GM21381 (cell line): ENCODE data around the gene FUCA2.

Experiments
- ATAC-seq: cut with Tn5 transposase; IDR thresholded peaks from one replicate; pipeline ENCODE4 v1.9.1; 2021; ENCODE audit warnings: mild to moderate bottlenecking, moderate library complexity; ENCODE audit not compliant: unreplicated experiment

Gene FUCA2, protein sequence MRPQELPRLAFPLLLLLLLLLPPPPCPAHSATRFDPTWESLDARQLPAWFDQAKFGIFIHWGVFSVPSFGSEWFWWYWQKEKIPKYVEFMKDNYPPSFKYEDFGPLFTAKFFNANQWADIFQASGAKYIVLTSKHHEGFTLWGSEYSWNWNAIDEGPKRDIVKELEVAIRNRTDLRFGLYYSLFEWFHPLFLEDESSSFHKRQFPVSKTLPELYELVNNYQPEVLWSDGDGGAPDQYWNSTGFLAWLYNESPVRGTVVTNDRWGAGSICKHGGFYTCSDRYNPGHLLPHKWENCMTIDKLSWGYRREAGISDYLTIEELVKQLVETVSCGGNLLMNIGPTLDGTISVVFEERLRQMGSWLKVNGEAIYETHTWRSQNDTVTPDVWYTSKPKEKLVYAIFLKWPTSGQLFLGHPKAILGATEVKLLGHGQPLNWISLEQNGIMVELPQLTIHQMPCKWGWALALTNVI

DNA sequence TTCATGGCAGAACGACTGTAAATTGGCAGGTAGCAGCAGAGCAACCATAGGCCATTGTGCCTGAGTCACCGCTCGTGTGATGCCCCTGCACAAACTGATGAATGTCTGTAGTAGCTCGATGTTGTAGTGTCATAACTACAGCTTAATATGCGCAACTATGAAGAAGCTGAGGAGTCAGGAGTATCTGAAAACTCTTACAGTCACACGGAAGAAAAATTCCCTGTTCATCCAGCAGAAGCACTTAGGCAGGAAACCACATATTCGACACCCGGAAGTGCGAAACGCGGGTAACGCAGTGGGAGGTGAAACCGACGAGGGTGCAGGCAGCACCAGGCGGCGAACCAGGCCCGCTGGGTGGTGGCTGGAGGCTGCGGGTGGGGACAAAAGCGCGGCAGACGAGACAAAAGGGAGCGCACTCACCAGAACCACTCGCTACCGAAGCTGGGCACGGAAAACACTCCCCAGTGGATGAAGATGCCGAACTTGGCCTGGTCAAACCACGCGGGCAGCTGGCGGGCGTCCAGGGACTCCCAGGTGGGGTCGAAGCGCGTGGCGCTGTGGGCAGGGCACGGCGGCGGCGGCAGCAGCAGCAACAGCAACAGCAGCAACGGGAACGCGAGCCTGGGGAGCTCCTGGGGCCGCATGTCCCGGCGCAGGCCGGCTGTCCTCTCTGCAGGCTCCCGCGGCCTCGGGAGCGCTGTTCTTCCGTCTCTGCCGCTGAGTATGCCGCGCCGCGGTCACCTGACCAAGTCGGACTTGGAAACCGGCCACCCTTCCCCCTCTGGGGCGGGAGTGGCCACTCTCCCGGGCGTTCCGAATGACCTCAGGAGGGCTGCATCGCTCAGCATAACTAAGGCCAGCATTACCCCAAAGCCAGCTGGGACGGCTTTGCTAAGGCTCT lies at the start of gene FUCA2:
Gene FUCA2, minus strand, starts transcription at position 730 of the 901 bp plus-strand sequence. Its CDS starts 86 bp downstream, at position 644.
- peak; percentile 61 for ATAC-seq

DNA sequence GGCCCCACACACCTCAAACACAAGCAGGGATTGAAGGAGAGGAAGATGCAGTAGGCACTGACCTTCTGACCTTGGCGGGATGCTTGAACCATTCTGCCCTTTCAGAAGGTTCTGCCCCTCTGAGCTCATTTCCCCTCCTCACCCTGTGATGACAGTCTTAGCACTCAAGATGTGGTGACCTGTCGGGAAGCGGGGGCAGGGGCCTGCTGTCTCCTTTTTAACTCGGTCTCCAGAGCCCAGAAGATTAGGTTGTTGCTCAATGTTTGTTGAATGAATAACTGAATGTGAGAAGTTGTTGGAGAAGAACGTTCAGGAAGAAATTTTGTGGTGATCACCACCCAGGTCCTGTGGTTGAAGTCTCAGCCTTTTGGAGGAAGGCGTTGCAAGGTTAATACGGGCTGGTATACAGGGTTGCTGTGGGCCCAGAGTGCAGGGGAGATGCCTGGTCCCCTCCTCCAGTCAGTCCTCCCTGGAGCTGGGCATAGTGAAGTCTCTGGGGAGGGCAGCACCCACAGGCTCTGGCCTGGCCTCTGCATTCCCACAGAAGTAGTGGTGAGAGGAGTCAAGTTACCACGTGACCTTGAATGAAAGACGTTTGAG lies 49.7 kb upstream of the FUCA2 start:
- no peak for ATAC-seq

DNA sequence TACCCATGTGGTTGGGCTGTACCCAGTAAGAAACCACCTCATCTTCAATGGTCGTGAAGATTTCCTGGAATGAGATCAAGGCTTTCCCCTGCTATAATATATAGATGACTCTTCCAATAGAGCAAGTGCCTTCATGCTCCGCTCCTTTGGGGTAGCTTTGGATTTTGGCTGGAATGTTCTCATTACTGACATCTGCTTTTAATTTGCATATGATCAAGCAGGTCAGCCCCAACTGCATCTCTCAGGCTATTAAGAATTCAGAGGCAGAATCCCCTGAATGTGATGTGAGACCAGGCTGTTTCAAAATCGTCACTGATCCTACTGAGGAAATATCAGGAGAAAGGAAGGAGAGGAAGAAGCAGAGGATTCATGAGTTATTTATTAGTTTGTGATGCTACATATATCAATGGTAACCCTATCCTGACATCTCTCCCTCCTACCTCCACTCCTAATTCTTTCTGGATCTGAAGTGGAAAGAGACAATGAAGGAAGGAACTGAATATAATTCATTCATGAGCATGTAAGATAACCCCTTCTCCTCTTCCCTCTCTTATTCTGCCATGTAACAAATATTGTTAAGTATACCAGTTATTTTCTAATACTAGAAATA lies 47.6 kb upstream of the FUCA2 start:
- no peak for ATAC-seq

GRCh38 chr6:143556529-143556928 lies 45.0 kb upstream of the FUCA2 start:
- no peak for ATAC-seq

DNA sequence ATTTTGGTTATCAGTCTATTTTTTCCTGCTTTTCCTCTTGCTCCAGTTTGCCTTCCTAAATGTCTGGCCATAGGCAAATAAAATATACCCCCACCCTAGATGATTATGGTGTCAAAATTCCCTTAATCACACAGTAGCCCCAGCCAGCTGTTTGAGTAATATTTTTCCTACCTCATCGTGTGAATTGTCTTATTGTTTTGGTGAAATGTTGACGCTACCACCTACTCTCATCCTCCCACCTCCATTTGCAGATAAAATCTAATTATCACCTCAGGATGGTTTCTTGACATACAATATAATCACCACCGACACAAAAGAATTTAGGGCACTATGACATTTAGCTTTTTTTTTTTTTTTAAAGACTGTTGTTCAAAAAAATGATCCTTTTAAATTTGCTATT lies 44.1 kb upstream of the FUCA2 start:
- ATAC-seq = no peak

DNA sequence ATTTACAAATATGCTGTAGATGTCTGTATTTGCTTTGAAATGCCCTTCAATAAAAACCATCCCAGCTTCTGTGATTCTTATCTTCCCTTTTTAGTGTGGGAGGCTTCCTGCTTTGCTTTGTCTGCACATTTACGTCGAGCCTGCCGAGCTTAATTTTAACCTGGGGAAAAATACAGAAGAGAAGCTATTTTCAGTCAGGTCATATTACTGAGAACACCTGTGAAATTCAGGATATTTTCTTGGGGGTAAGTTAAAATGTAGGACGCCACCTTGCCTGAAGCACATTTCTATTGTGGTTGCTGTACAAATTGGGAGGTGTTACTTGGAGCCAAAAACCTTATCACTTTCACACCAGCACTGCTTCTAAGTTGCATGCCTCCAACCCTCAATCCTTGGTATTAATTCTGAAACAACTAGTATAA lies 43.6 kb upstream of the FUCA2 start:
- no peak for ATAC-seq

- no peak for ATAC-seq
Observed at GRCh38 chr6:143553337-143553736, 41.8 kb upstream of the FUCA2 start.

DNA sequence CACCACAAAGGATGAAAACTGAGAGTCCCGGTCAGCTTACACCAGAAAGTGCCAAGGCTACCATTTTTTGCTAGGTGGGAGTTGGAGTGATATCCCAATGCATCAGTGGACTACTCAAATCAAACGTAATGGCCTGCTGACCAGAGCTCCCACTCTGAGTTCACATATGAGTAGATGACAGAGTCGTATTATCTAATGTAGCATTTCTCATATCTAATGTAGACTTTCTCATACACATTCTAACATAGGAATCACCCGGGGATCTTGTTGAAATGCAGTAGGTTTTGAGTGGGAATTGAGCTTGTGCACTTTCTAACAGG lies 38.4 kb upstream of the FUCA2 start:
- no peak for ATAC-seq

GRCh38 chr6:143549221-143549948 lies 37.9 kb upstream of the FUCA2 start:
- ATAC-seq = peak; percentile 60

DNA sequence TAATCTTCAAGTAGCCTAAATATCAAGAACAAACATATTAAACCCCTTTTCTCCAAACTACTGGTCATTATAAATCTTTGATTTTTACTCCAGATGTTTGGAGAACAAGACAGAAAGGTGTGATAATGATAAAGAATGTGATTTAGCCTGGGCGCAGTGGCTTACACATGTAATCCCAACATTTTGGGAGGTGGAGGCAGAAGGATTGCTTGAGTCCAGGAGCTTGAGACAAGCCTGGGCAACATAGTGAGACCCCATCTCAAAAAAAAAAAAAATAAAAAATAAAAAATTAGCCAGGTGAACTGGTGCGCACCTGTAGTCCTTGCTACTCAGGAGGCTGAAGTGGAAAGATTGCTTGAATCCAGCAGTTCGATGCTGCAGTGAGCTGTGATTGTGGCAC lies 35.1 kb upstream of the FUCA2 start:
- ATAC-seq = no peak

GRCh38 chr6:143545976-143546547 lies 34.5 kb upstream of the FUCA2 start:
- no peak for ATAC-seq

DNA sequence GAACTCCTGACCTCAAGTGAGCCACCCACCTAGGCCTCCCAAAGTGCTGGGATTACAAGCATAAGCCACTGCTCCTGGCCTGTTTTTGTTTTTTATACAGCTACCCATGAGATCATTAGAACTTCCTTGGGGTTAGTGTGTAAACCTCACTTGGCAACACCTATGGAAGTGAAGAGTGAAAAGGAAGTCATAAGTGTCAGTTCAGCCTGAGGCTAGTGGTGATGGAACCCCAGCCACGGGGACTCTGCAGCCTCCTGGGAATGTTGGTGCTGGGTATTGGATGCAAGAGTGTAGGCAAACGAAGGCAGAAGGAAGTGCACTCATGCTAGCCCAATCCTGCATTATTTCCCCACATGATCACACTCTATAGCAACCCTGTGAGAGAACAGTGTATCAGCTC lies 33.6 kb upstream of the FUCA2 start:
- no peak for ATAC-seq

- no peak for ATAC-seq
Observed at GRCh38 chr6:143544011-143544696, 32.6 kb upstream of the FUCA2 start.

- ATAC-seq = no peak
Observed at GRCh38 chr6:143543435-143543834, 31.9 kb upstream of the FUCA2 start.

DNA sequence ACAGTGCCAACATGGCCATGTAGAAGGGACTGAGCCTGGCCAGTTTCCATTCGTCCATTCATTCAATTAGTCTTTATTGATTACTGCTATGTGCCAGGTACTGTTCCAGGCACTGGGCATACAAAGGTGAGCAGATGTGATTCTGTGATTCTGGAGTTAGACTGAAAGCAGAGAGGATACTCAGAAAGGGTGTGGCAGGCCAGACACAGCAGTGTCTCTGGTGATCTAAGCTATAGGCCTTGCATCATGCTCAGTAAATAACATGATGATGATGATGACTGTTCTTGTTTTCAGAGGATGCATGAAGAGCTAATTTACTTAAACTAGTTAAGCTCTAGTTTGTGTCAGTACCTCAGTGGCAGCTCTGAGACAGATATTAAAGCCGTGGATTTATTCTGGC lies 31.4 kb upstream of the FUCA2 start:
- ATAC-seq = no peak

- ATAC-seq = no peak
Observed at GRCh38 chr6:143540192-143540591, 28.7 kb upstream of the FUCA2 start.

DNA sequence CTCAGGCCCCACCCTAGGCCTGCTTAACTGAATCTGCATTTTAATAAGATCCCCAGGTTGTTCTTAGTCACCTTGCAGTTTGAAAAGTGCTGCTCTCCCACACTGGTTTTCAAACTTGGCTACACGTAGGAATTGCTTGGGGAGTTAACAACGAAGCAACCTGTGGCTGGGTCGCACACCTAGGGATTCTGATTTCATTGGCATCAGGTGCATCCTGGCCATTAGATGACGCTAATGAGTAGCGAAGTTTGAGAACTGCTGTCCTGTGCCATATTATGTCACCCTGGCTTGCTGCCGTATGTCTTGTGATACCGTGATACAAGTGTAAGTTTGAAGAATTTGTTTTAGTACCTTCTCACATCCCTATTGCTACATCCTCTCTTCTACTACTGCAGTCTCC lies 28.2 kb upstream of the FUCA2 start:
- ATAC-seq = no peak

- ATAC-seq = no peak
Observed at GRCh38 chr6:143539106-143539505, 27.6 kb upstream of the FUCA2 start.

GRCh38 chr6:143538374-143538773 lies 26.9 kb upstream of the FUCA2 start:
- ATAC-seq = no peak
